CD14-positive monocyte (primary cell): Measurements from ENCODE around the gene LRCH1. TPM values are rescaled to one million over a fixed set of nuclear protein-coding genes. Genes with fewer than 3 reads are reported as not detected.

Experiments used
- DNase-seq, 3 donors: peaks; one replicate each; pipeline ENCODE4 v3.0.0-alpha.2; 2011 to 2022
- H2AFZ ChIP-seq: 2 replicates; pipeline ENCODE4 v1.6.0; 2012; ENCODE audit warnings: mild to moderate bottlenecking, low read depth, low read length, inconsistent platforms; ENCODE audit not compliant: insufficient read depth, poor library complexity, severe bottlenecking
- H3K27ac ChIP-seq, 2 donors: 1 replicate in 1 of 2; 2 replicates in 1 of 2; pipeline ENCODE4 v1.5.1; 2012 to 2013; ENCODE audit warnings: low read length in 2 of 2, control low read depth in 1 of 2, inconsistent platforms in 1 of 2, low read depth in 1 of 2, mild to moderate bottlenecking in 1 of 2
- H3K27me3 ChIP-seq, 2 donors: one replicate each; pipeline versions ENCODE4 v1.6.0 to v1.6.1; 2011 to 2013; ENCODE audit warnings: low read length in 2 of 2; ENCODE audit not compliant: control insufficient read depth in 2 of 2, insufficient read depth in 2 of 2
- H3K36me3 ChIP-seq, 2 donors: replicated peaks in 1 of 2; 1 replicate in 1 of 2; 2 replicates in 1 of 2; pipeline versions ENCODE4 v1.5.1 to v1.6.1; 2012 to 2013; ENCODE audit warnings: low read length in 2 of 2, control low read depth in 1 of 2, inconsistent platforms in 1 of 2, mild to moderate bottlenecking in 1 of 2; ENCODE audit not compliant: insufficient read depth in 2 of 2, control insufficient read depth in 1 of 2
- H3K4me1 ChIP-seq, 2 donors: 1 replicate in 1 of 2; 2 replicates in 1 of 2; pipeline versions ENCODE4 v1.5.1 to v1.6.1; 2012 to 2013; ENCODE audit warnings: low read length in 2 of 2, control low read depth in 1 of 2, inconsistent platforms in 1 of 2, mild to moderate bottlenecking in 1 of 2, moderate library complexity in 1 of 2; ENCODE audit not compliant: insufficient read depth in 2 of 2, control insufficient read depth in 1 of 2
- H3K4me2 ChIP-seq: replicated peaks from 2 replicates; pipeline ENCODE3; 2012; ENCODE audit warnings: low read length, moderate library complexity, mild to moderate bottlenecking; ENCODE audit not compliant: poor library complexity, severe bottlenecking; ENCODE audit errors: extremely low read depth
- H3K4me3 ChIP-seq, 3 experiments: fragments of 200-600 bp in 1 of 3; sonication (generic) in 1 of 3; replicated peaks in 1 of 3; 1 replicate in 2 of 3; 2 replicates in 1 of 3; pipeline ENCODE4 v1.5.1; 2011 to 2013; ENCODE audit warnings: low read length in 3 of 3, mild to moderate bottlenecking in 3 of 3, control low read depth in 2 of 3, low read depth in 2 of 3, inconsistent platforms in 1 of 3, moderate library complexity in 1 of 3
- H3K79me2 ChIP-seq: 2 replicates; pipeline ENCODE4 v1.6.0; 2012; ENCODE audit warnings: mild to moderate bottlenecking, control low read depth, inconsistent platforms, low read length, moderate library complexity; ENCODE audit not compliant: insufficient read depth
- H3K9ac ChIP-seq: 2 replicates; pipeline ENCODE4 v1.6.0; 2017; ENCODE audit warnings: low read length, mild to moderate bottlenecking; ENCODE audit not compliant: insufficient read depth, poor library complexity, severe bottlenecking
- H3K9me3 ChIP-seq, 2 donors: replicated peaks in 1 of 2; 1 replicate in 1 of 2; 2 replicates in 1 of 2; pipeline versions ENCODE4 v1.5.1 to v1.6.1; 2012 to 2013; ENCODE audit warnings: low read length in 2 of 2, control low read depth in 1 of 2; ENCODE audit not compliant: control insufficient read depth in 1 of 2, insufficient read depth in 1 of 2
- H4K20me1 ChIP-seq: 2 replicates; pipeline ENCODE4 v1.6.0; 2012; ENCODE audit warnings: mild to moderate bottlenecking, low read length, control low read depth, moderate library complexity; ENCODE audit not compliant: insufficient read depth
- H3K27ac Mint-ChIP-seq, 7 donors: one replicate each; pipeline ENCODE4 v1.8.0; 2020; ENCODE audit warnings: mild to moderate bottlenecking in 7 of 7, mixed read lengths in 7 of 7, moderate library complexity in 6 of 7, inconsistent platforms in 2 of 7
- H3K27me3 Mint-ChIP-seq, 3 donors: one replicate each; pipeline ENCODE4 v1.8.0; 2021 to 2022; ENCODE audit warnings: low read depth in 3 of 3, mild to moderate bottlenecking in 3 of 3, mixed read lengths in 3 of 3, moderate library complexity in 3 of 3, inconsistent platforms in 1 of 3
- H3K36me3 Mint-ChIP-seq, 2 donors: one replicate each; pipeline ENCODE4 v1.8.0; 2020; ENCODE audit warnings: mixed read lengths in 2 of 2, inconsistent platforms in 1 of 2, mild to moderate bottlenecking in 1 of 2
- H3K4me1 Mint-ChIP-seq: one replicate; pipeline ENCODE4 v1.8.0; 2020; ENCODE audit warnings: mild to moderate bottlenecking, mixed read lengths
- H3K4me3 Mint-ChIP-seq, 2 donors: one replicate each; pipeline ENCODE4 v1.8.0; 2020; ENCODE audit warnings: mild to moderate bottlenecking in 2 of 2, mixed read lengths in 2 of 2, moderate library complexity in 1 of 2
- H3K9me3 Mint-ChIP-seq, 7 donors: one replicate each; pipeline ENCODE4 v1.8.0; 2020 to 2022; ENCODE audit warnings: mixed read lengths in 7 of 7, mild to moderate bottlenecking in 6 of 7, moderate library complexity in 6 of 7, inconsistent platforms in 2 of 7
- CTCF ChIP-seq: fragments of 200-600 bp; IDR thresholded peaks from one replicate; pipeline ENCODE4 v1.8.0; 2022; ENCODE audit warnings: antibody characterized with exemption, mild to moderate bottlenecking
- WGBS: methylation state at CpG from one replicate; pipeline ENCODE4 v1.1.5; 2013; ENCODE audit warnings: missing lambda C conversion rate; ENCODE audit not compliant: insufficient coverage; 5-methylcytosine and 5-hydroxymethylcytosine counted together
- intact Hi-C, 2 donors: fragments of 100-400 bp; cut with micrococcal nuclease; formaldehyde crosslinking; loops; one replicate each; pipeline versions ENCODE4 v1.15.0 to v1.15.1; 2023
- polyA plus RNA-seq, 3 donors: library from polyadenylated mRNA; depleted of rRNA in 1 of 3; unstranded in 2 of 3; stranded (reverse) in 1 of 3; fragments of 300-500 nt in 2 of 3; fragments of >200 nt in 1 of 3; fragmentation: Illumina TruSeq in 2 of 3; gene quantifications; 1 replicate in 2 of 3; 2 replicates in 1 of 3; pipeline ENCODE4 v1.2.3, GENCODE V29; 2012 to 2021

Gene LRCH1
- polyA plus RNA-seq, 3 donors = 0.88 to 7.1 (median 2.1) TPM

- H3K4me3 ChIP-seq = no peak overlapping the region
- TF ChIP-seq CTCF = no peak
- H3K9ac ChIP-seq = no peak overlapping the region
- no peaks in the 10 kb centered on the region for H3K9me3 ChIP-seq
- H3K36me3 ChIP-seq = no peaks in the 10 kb centered on the region
- H3K27me3 ChIP-seq = no peaks in the 10 kb centered on the region
- H3K27ac ChIP-seq = no peak overlapping the region
- H3K4me1 ChIP-seq = peaks cover 0 to 12% of the 10 kb centered on the region in 2 donors
- peaks cover 73% of the 10 kb centered on the region for H3K79me2 ChIP-seq
- Mint-ChIP-seq H3K4me1 (peaks cover 28% of the 10 kb centered on the region), H3K36me3 (no peaks in the 10 kb centered on the region), H3K4me3 (no peak overlapping the region), H3K27ac (no peak overlapping the region), H3K27me3 (no peaks in the 10 kb centered on the region), H3K9me3 (no peaks in the 10 kb centered on the region)
- no peak for DNase-seq
- peaks cover 77% of the 10 kb centered on the region for H4K20me1 ChIP-seq
- H3K4me2 ChIP-seq = no peak overlapping the region
- no peak overlapping the region for H2AFZ ChIP-seq
- intact Hi-C loops = no loop called here
- no CpG with 5 or more reads among the region's 4 CpGs for WGBS
These were observed 74.5 kb downstream of the LRCH1 start for GRCh38 chr13:46627462-46627861.

GRCh38 chr13:46628622-46629365, 75.8 kb downstream of the LRCH1 start:
- 100% methylated on average over 2 of the region's 7 CpGs for WGBS
- no peaks in the 10 kb centered on the region for H3K36me3 ChIP-seq
- no peak overlapping the region for H3K27ac Mint-ChIP-seq
- no peaks in the 10 kb centered on the region for H3K27me3 ChIP-seq
- intact Hi-C loops = no loop called here
- H3K4me3 ChIP-seq = no peak overlapping the region
- no peak for TF ChIP-seq CTCF
- H3K4me1 ChIP-seq = peaks cover 3 to 12% of the 10 kb centered on the region in 2 donors
- no peak for DNase-seq
- peaks cover 35% of the 10 kb centered on the region for H3K4me1 Mint-ChIP-seq
- H4K20me1 ChIP-seq = peaks cover 70% of the 10 kb centered on the region
- peaks cover 62% of the 10 kb centered on the region for H3K79me2 ChIP-seq
- H3K27me3 Mint-ChIP-seq = no peaks in the 10 kb centered on the region
- no peak overlapping the region for H2AFZ ChIP-seq
- no peak overlapping the region for H3K4me2 ChIP-seq
- no peak overlapping the region for H3K9ac ChIP-seq
- H3K4me3 Mint-ChIP-seq = no peak overlapping the region
- no peaks in the 10 kb centered on the region for H3K9me3 ChIP-seq
- H3K9me3 Mint-ChIP-seq = no peaks in the 10 kb centered on the region
- no peaks in the 10 kb centered on the region for H3K36me3 Mint-ChIP-seq
- H3K27ac ChIP-seq = no peak overlapping the region
